Stomach (tissue), 4 donors: Measurements from ENCODE around the gene RERE.

Source experiments
- POLR2A ChIP-seq, 4 donors: fragments of 450-650 bp; IDR thresholded peaks; one replicate each; pipeline ENCODE4 v1.6.1; 2016; ENCODE audit warnings: antibody characterized with exemption in 4 of 4, control low read depth in 2 of 4, mild to moderate bottlenecking in 1 of 4, moderate library complexity in 1 of 4
- POLR2AphosphoS5 ChIP-seq, 3 donors: sonication (generic); formaldehyde crosslinking; IDR thresholded peaks; one replicate each; pipeline ENCODE4 v1.6.1; 2016; ENCODE audit warnings: antibody characterized with exemption in 3 of 3
- TF ChIP-seq, protein P1 (sequence below), 7 experiments: fragments of 450-650 bp in 4 of 7; fragments of 200-600 bp in 3 of 7; sonication (generic) in 3 of 7; IDR thresholded peaks; one replicate each; pipeline ENCODE4 v1.5.1; 2016 to 2019; ENCODE audit warnings: antibody characterized with exemption in 7 of 7, control low read depth in 2 of 7, mild to moderate bottlenecking in 1 of 7

DNA sequence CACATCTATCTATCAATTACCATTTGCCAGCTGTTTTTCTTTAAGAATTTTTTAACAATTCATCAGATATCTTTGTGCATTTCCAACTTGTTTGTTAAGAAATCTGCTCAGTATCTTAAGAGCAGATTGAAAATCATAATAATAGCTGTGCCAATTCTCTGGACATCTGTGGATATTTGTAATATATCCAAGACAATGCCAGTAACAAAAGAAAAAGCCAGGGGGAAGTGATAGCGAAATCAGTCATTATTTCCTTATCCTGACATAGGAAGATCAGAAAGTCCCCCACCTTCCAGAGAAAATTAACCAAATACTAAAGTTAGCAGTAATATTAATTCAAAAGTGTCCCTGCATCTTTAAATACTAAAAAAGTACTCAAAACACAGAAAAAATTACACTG, 217.1 kb downstream of the RERE start:
- TF ChIP-seq, protein P1, sequence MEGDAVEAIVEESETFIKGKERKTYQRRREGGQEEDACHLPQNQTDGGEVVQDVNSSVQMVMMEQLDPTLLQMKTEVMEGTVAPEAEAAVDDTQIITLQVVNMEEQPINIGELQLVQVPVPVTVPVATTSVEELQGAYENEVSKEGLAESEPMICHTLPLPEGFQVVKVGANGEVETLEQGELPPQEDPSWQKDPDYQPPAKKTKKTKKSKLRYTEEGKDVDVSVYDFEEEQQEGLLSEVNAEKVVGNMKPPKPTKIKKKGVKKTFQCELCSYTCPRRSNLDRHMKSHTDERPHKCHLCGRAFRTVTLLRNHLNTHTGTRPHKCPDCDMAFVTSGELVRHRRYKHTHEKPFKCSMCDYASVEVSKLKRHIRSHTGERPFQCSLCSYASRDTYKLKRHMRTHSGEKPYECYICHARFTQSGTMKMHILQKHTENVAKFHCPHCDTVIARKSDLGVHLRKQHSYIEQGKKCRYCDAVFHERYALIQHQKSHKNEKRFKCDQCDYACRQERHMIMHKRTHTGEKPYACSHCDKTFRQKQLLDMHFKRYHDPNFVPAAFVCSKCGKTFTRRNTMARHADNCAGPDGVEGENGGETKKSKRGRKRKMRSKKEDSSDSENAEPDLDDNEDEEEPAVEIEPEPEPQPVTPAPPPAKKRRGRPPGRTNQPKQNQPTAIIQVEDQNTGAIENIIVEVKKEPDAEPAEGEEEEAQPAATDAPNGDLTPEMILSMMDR (IDR thresholded peaks at IDR 0.05) = no peak
- no peak for TF ChIP-seq POLR2A (IDR thresholded peaks at IDR 0.05)
- no peak for TF ChIP-seq POLR2AphosphoS5 (IDR thresholded peaks at IDR 0.05)
